ENCODE results near the gene C11orf68.
A peak's percentile ranks its signal among the peaks of the same experiment; 100 is the strongest.

The C11orf68 gene

DNA sequence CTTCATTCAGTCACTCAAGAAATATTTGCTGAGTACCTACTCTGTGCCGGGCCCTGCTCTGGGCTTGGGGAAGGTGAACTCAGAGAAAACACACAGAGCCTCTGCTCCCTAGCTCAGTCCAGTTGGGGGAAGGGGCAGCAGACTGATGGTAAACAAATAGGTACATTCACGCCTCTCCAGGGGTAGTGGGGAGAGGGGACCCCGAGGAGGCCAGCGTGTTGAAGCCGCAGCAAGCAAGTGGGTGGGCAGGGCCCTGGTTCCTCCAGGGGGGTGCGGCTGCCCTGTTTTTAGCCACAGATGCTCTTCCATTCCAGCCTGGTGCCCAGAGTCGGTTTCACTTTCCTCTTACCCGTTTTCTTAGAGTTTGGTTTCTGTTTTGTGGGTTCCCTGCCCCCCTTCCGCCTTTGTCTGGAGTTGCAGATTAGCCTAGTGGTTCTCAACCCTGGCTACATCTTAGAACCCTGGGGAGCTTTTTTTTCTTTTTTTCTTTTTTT is 9.1 kb upstream of the C11orf68 start:
- TF ChIP-seq, protein P1, sequence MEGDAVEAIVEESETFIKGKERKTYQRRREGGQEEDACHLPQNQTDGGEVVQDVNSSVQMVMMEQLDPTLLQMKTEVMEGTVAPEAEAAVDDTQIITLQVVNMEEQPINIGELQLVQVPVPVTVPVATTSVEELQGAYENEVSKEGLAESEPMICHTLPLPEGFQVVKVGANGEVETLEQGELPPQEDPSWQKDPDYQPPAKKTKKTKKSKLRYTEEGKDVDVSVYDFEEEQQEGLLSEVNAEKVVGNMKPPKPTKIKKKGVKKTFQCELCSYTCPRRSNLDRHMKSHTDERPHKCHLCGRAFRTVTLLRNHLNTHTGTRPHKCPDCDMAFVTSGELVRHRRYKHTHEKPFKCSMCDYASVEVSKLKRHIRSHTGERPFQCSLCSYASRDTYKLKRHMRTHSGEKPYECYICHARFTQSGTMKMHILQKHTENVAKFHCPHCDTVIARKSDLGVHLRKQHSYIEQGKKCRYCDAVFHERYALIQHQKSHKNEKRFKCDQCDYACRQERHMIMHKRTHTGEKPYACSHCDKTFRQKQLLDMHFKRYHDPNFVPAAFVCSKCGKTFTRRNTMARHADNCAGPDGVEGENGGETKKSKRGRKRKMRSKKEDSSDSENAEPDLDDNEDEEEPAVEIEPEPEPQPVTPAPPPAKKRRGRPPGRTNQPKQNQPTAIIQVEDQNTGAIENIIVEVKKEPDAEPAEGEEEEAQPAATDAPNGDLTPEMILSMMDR (conservative IDR thresholded peaks at IDR 0.05; ENCODE audit: low read depth, low read length): no peak
- no peak overlapping the region for H3K4me3 ChIP-seq (ENCODE audit: low read length)
- DNase-seq (ENCODE audit: low read depth): no peak

DNA sequence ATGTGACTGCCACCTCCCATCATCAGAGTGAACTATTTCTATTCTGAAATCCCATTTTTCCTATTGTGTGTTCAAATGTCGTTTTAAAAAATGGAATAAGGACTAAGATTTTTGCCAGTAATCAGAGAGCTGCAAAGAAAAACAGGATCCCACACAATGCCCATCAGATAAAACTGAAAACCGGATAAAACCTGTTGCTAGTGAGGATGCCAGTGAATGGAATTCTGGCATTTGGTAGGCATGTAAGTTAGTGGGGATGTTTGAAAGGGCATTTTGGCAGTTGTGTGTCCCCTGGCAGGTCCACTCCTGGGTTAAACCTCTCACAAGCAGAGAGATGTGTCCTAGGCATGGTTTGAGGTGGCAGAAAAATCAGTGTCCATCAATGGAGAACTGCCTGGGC is 6.5 kb upstream of the C11orf68 start:
- no peak for DNase-seq (ENCODE audit: low read depth)
- TF ChIP-seq, protein P1 (conservative IDR thresholded peaks at IDR 0.05; ENCODE audit: low read depth, low read length): no peak
- no peak overlapping the region for H3K4me3 ChIP-seq (ENCODE audit: low read length)

GRCh38 chr11:65922565-65922964 is 3.7 kb upstream of the C11orf68 start:
- TF ChIP-seq, protein P1 (conservative IDR thresholded peaks at IDR 0.05; ENCODE audit: low read depth, low read length): no peak
- H3K4me3 ChIP-seq (ENCODE audit: low read length): no peak overlapping the region
- DNase-seq (ENCODE audit: low read depth): no peak

GRCh38 chr11:65921876-65922275 is 3.0 kb upstream of the C11orf68 start:
- no peak overlapping the region for H3K4me3 ChIP-seq (ENCODE audit: low read length)
- TF ChIP-seq, protein P1 (conservative IDR thresholded peaks at IDR 0.05; ENCODE audit: low read depth, low read length): no peak
- DNase-seq (ENCODE audit: low read depth): no peak

- DNase-seq (ENCODE audit: low read depth): no peak
- H3K4me3 ChIP-seq (ENCODE audit: low read length): no peak overlapping the region
- TF ChIP-seq, protein P1 (conservative IDR thresholded peaks at IDR 0.05; ENCODE audit: low read depth, low read length): no peak
These were observed 2.2 kb upstream of the C11orf68 start for GRCh38 chr11:65921033-65921555.

GRCh38 chr11:65920372-65920802 is 1.5 kb upstream of the C11orf68 start:
- DNase-seq (ENCODE audit: low read depth): no peak
- TF ChIP-seq, protein P1 (conservative IDR thresholded peaks at IDR 0.05; ENCODE audit: low read depth, low read length): no peak
- H3K4me3 ChIP-seq (ENCODE audit: low read length): peak overlapping the region; percentile 76

- TF ChIP-seq, protein P1 (conservative IDR thresholded peaks at IDR 0.05; ENCODE audit: low read depth, low read length): no peak
- no peak for DNase-seq (ENCODE audit: low read depth)
- H3K4me3 ChIP-seq (ENCODE audit: low read length): peak overlapping the region; percentile 76
These were observed 910 bp upstream of the C11orf68 start for GRCh38 chr11:65919573-65920371.
